Body of pancreas (tissue), 4 donors: Measurements from ENCODE around the gene DNAH3.

Source experiments
- CTCF ChIP-seq, 7 experiments: fragments of 450-650 bp in 4 of 7; fragments of 200-600 bp in 3 of 7; sonication (generic) in 3 of 7; IDR thresholded peaks; one replicate each; pipeline ENCODE4 v1.5.1; 2016 to 2019; ENCODE audit warnings: antibody characterized with exemption in 7 of 7
- POLR2A ChIP-seq, 3 donors: fragments of 450-650 bp; IDR thresholded peaks; one replicate each; pipeline ENCODE4 v1.6.1; 2016; ENCODE audit warnings: antibody characterized with exemption in 3 of 3, mild to moderate bottlenecking in 2 of 3

GRCh38 chr16:21190013-21190412 lies 39.4 kb upstream of the DNAH3 start:
- no peak for TF ChIP-seq POLR2A (IDR thresholded peaks at IDR 0.05)
- no peak for TF ChIP-seq CTCF (IDR thresholded peaks at IDR 0.05)
